ENCODE results near the gene ZBTB38. TPM values are rescaled to one million over a fixed set of nuclear protein-coding genes. Genes with fewer than 3 reads are reported as not detected.
A peak's percentile ranks its signal among the peaks of the same experiment; 100 is the strongest.

The ZBTB38 gene
- total RNA-seq, 1 experiment from 2014 or later = 21.8 TPM

DNA sequence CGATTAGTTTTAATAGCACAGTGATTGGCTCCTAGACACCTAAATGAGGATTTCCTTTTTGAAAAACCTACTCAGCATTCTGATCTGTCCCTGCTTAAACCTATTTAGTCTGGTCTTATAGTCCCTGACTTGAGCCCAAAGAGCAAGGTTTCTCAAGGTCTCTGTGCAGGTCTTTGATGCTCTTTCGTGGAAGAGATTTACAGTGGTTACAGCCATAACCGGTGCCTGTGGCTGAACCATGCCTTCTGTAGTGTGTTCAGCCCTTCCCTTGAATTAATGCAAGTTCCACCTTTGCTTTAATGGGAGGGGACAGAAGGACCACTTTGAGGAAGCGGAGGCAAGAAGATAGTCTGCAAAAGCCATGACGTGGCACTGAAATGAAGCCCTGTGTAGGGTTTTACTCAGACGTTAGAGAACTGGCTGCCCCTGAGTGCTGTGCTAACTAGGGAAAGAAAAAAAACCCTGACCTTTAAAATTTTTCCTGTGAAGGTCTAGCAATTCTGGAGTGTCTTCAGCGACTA, 43.0 kb downstream of the ZBTB38 start:
- Histone ChIP-seq H4K20me1 (ENCODE audit: insufficient read depth) (no peaks in the 10 kb centered on the region), H3K27me3 (ENCODE audit: insufficient read depth, low read depth) (no peaks in the 10 kb centered on the region), H3F3A (ENCODE audit: insufficient read depth, low read depth) (peaks cover 30% of the 10 kb centered on the region), H3K4me3 (no peak overlapping the region), H3K9me2 (ENCODE audit: insufficient read depth) (no peaks in the 10 kb centered on the region), H3K9me3 (ENCODE audit: insufficient read depth, low read depth) (no peaks in the 10 kb centered on the region), H3K27ac (0 out of 2 replicates have a peak overlapping the region, but pooled peaks have one; percentile 57), H3K36me3 (ENCODE audit: low read depth) (no peaks in the 10 kb centered on the region), H3K4me2 (peak overlapping the region; percentile 62), H3K79me2 (ENCODE audit: low read depth) (no peaks in the 10 kb centered on the region), H3K4me1 (replicated peaks; ENCODE audit: insufficient read depth) (peaks cover 49% of the 10 kb centered on the region), H2AFZ (no peak overlapping the region)
- TF ChIP-seq, protein P1, sequence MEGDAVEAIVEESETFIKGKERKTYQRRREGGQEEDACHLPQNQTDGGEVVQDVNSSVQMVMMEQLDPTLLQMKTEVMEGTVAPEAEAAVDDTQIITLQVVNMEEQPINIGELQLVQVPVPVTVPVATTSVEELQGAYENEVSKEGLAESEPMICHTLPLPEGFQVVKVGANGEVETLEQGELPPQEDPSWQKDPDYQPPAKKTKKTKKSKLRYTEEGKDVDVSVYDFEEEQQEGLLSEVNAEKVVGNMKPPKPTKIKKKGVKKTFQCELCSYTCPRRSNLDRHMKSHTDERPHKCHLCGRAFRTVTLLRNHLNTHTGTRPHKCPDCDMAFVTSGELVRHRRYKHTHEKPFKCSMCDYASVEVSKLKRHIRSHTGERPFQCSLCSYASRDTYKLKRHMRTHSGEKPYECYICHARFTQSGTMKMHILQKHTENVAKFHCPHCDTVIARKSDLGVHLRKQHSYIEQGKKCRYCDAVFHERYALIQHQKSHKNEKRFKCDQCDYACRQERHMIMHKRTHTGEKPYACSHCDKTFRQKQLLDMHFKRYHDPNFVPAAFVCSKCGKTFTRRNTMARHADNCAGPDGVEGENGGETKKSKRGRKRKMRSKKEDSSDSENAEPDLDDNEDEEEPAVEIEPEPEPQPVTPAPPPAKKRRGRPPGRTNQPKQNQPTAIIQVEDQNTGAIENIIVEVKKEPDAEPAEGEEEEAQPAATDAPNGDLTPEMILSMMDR (conservative IDR thresholded peaks at IDR 0.05) = no peak
- TF ChIP-seq EZH2 (IDR thresholded peaks at IDR 0.05; ENCODE audit: low read depth) = no peak
- CTCF ChIA-PET = interaction anchor here (1.0 kb wide), 1 partner anchor 51 kb away, joined by 7 read pairs; no protein-coding TSS in a partner anchor
- DNase-seq = no peak
- BruUV-seq (replicated peaks) = no TSS peak
- POLR2A ChIA-PET (ENCODE audit: unreplicated experiment) = no interaction called here
- intact Hi-C loops (cut with micrococcal nuclease; ENCODE audit: unreplicated experiment) = no loop called here

GRCh38 chr3:141412087-141412935, 44.0 kb downstream of the ZBTB38 start:
- Histone ChIP-seq H3K27ac (peak overlapping the region; percentile 47), H2AFZ (peak overlapping the region; percentile 70), H3K79me2 (ENCODE audit: low read depth) (no peaks in the 10 kb centered on the region), H3F3A (ENCODE audit: insufficient read depth, low read depth) (peaks cover 30% of the 10 kb centered on the region), H3K36me3 (ENCODE audit: low read depth) (no peaks in the 10 kb centered on the region), H3K9me3 (ENCODE audit: insufficient read depth, low read depth) (no peaks in the 10 kb centered on the region), H3K4me2 (peak overlapping the region; percentile 62), H3K27me3 (ENCODE audit: insufficient read depth, low read depth) (no peaks in the 10 kb centered on the region), H3K9me2 (ENCODE audit: insufficient read depth) (no peaks in the 10 kb centered on the region), H3K4me1 (replicated peaks; ENCODE audit: insufficient read depth) (peaks cover 49% of the 10 kb centered on the region), H3K4me3 (peak overlapping the region; percentile 37; the same call in 1 of the 2 replicates), H4K20me1 (ENCODE audit: insufficient read depth) (no peaks in the 10 kb centered on the region)
- intact Hi-C loops (cut with micrococcal nuclease; ENCODE audit: unreplicated experiment) = no loop called here
- TF ChIP-seq EZH2 (IDR thresholded peaks at IDR 0.05; ENCODE audit: low read depth) = no peak
- TF ChIP-seq, protein P1 (conservative IDR thresholded peaks at IDR 0.05) = no peak
- POLR2A ChIA-PET (ENCODE audit: unreplicated experiment) = interaction anchor here (0.6 to 0.7 kb wide), 3 partner anchors 46 to 427 kb away, joined by 4 to 7 read pairs (median 5); no protein-coding TSS in a partner anchor
- BruUV-seq (replicated peaks) = no TSS peak
- CTCF ChIA-PET = interaction anchor here (0.6 to 1.3 kb wide), 3 partner anchors 30 to 1451 kb away, joined by 4 to 20 read pairs (median 6); no protein-coding TSS in a partner anchor
- peak; percentile 33 to 80 for DNase-seq

DNA sequence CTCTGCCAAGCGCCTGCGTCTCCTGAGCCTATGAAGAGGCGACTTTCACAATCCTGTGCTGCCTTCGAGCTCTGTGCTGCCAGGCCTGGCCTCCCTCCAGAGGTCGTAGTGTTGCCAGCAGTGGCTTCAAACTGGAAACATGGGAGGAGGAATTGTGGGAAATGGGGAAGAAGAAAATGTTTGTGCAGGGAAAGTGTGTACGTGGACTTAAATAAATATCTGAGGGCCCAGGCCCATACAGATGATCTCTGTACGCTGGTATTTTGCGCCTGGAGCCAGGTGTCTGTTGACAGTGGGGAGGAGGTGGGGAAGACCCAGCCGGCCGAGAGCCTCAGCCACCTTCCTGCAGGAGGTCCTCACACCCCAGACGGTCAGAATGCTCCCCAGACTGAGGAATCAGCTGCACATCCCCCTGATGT, 44.6 kb downstream of the ZBTB38 start:
- DNase-seq = no peak
- POLR2A ChIA-PET (ENCODE audit: unreplicated experiment) = no interaction called here
- Histone ChIP-seq H3K27ac (0 out of 2 replicates have a peak overlapping the region, but pooled peaks have one; percentile 47), H3K4me2 (peak overlapping the region; percentile 62; the same call in 1 of the 2 replicates), H3K4me3 (no peak overlapping the region), H3K79me2 (ENCODE audit: low read depth) (no peaks in the 10 kb centered on the region), H3K4me1 (replicated peaks; ENCODE audit: insufficient read depth) (peaks cover 49% of the 10 kb centered on the region), H2AFZ (peak overlapping the region; percentile 70), H3K27me3 (ENCODE audit: insufficient read depth, low read depth) (no peaks in the 10 kb centered on the region), H3K36me3 (ENCODE audit: low read depth) (no peaks in the 10 kb centered on the region), H4K20me1 (ENCODE audit: insufficient read depth) (no peaks in the 10 kb centered on the region), H3F3A (ENCODE audit: insufficient read depth, low read depth) (peaks cover 29% of the 10 kb centered on the region), H3K9me3 (ENCODE audit: insufficient read depth, low read depth) (no peaks in the 10 kb centered on the region), H3K9me2 (ENCODE audit: insufficient read depth) (no peaks in the 10 kb centered on the region)
- intact Hi-C loops (cut with micrococcal nuclease; ENCODE audit: unreplicated experiment) = no loop called here
- CTCF ChIA-PET = interaction anchor here (1.3 kb wide), 1 partner anchor 46 kb away, joined by 6 read pairs; no protein-coding TSS in a partner anchor
- TF ChIP-seq, protein P1 (conservative IDR thresholded peaks at IDR 0.05) = no peak
- TF ChIP-seq EZH2 (IDR thresholded peaks at IDR 0.05; ENCODE audit: low read depth) = no peak
- BruUV-seq (replicated peaks) = no TSS peak
